H9 (cell line): ENCODE results near the gene TMEM187. TPM values are rescaled to one million over a fixed set of nuclear protein-coding genes. Genes with fewer than 3 reads are reported as not detected.

Experiments
- DNase-seq: peaks from one replicate; pipeline ENCODE4 v3.0.0-alpha.2; 2017
- H2AFZ ChIP-seq: one replicate; pipeline ENCODE4 v1.6.1; 2013; ENCODE audit warnings: mild to moderate bottlenecking, low read length, control low read depth, moderate library complexity
- H2AK5ac ChIP-seq: 2 replicates; pipeline ENCODE4 v1.6.1; 2013; ENCODE audit warnings: low read length, control low read depth, mixed read lengths; ENCODE audit not compliant: insufficient read length
- H2BK120ac ChIP-seq: one replicate; pipeline ENCODE4 v1.6.1; 2013; ENCODE audit warnings: low read depth, mild to moderate bottlenecking, low read length, control low read depth, inconsistent platforms; ENCODE audit not compliant: poor library complexity, severe bottlenecking
- H2BK12ac ChIP-seq: 2 replicates; pipeline ENCODE4 v1.6.1; 2013; ENCODE audit warnings: low read length, control low read depth, mixed read lengths, low read depth; ENCODE audit not compliant: insufficient read length
- H2BK15ac ChIP-seq: 2 replicates; pipeline ENCODE4 v1.6.1; 2013; ENCODE audit warnings: low read depth, low read length, control low read depth
- H2BK20ac ChIP-seq: one replicate; pipeline ENCODE4 v1.6.1; 2013; ENCODE audit warnings: low read depth, mild to moderate bottlenecking, low read length, control low read depth, inconsistent platforms; ENCODE audit not compliant: poor library complexity, severe bottlenecking
- H2BK5ac ChIP-seq: 2 replicates; pipeline ENCODE4 v1.6.1; 2013; ENCODE audit warnings: low read length, control low read depth, mixed read lengths; ENCODE audit not compliant: insufficient read length
- H3K14ac ChIP-seq: 2 replicates; pipeline ENCODE4 v1.6.1; 2013; ENCODE audit warnings: low read length, control low read depth; ENCODE audit not compliant: insufficient read depth
- H3K18ac ChIP-seq: 2 replicates; pipeline ENCODE4 v1.6.1; 2013; ENCODE audit warnings: low read depth, mild to moderate bottlenecking, mixed read lengths, low read length, control low read depth; ENCODE audit not compliant: insufficient read length
- H3K23ac ChIP-seq: 2 replicates; pipeline ENCODE4 v1.6.1; 2013; ENCODE audit warnings: low read length, control low read depth, mixed read lengths, low read depth; ENCODE audit not compliant: insufficient read length
- H3K23me2 ChIP-seq: 2 replicates; pipeline ENCODE4 v1.6.1; 2013; ENCODE audit warnings: low read depth, mild to moderate bottlenecking, mixed read lengths, low read length, control low read depth; ENCODE audit not compliant: insufficient read length, poor library complexity, severe bottlenecking
- H3K27ac ChIP-seq: 2 replicates; pipeline ENCODE4 v1.5.1; 2013; ENCODE audit warnings: low read length, control low read depth, mixed read lengths, low read depth; ENCODE audit not compliant: insufficient read length
- H3K27me3 ChIP-seq: 2 replicates; pipeline ENCODE4 v1.6.1; 2013; ENCODE audit warnings: low read length, control low read depth, inconsistent platforms; ENCODE audit not compliant: insufficient read depth
- H3K4ac ChIP-seq: 2 replicates; pipeline ENCODE4 v1.6.1; 2013; ENCODE audit warnings: low read depth, mild to moderate bottlenecking, control low read depth, inconsistent platforms, low read length, moderate library complexity
- H3K4me1 ChIP-seq: 2 replicates; pipeline ENCODE4 v1.6.1; 2013; ENCODE audit warnings: low read length, control low read depth, inconsistent platforms; ENCODE audit not compliant: insufficient read depth
- H3K4me2 ChIP-seq: 2 replicates; pipeline ENCODE4 v1.6.1; 2013; ENCODE audit warnings: low read length, control low read depth, mixed read lengths; ENCODE audit not compliant: insufficient read length, insufficient read depth
- H3K56ac ChIP-seq: 2 replicates; pipeline ENCODE4 v1.6.1; 2013; ENCODE audit warnings: low read depth, mild to moderate bottlenecking, mixed read lengths, low read length, control low read depth; ENCODE audit not compliant: insufficient read length
- H3K79me1 ChIP-seq: 2 replicates; pipeline ENCODE4 v1.6.1; 2013; ENCODE audit warnings: low read depth, mild to moderate bottlenecking, moderate library complexity, low read length, control low read depth, inconsistent platforms; ENCODE audit not compliant: insufficient read depth, poor library complexity, severe bottlenecking
- H3K79me2 ChIP-seq: 2 replicates; pipeline ENCODE4 v1.6.1; 2013; ENCODE audit warnings: low read length, control low read depth, inconsistent platforms; ENCODE audit not compliant: insufficient read depth
- H3K9ac ChIP-seq: 2 replicates; pipeline ENCODE4 v1.6.1; 2013; ENCODE audit warnings: low read length, control low read depth, mixed read lengths; ENCODE audit not compliant: insufficient read length; ENCODE audit errors: extremely low read depth
- H3K9me3 ChIP-seq: one replicate; pipeline ENCODE4 v1.6.1; 2013; ENCODE audit warnings: low read depth, low read length, inconsistent platforms; ENCODE audit not compliant: control insufficient read depth
- H3T11ph ChIP-seq: one replicate; pipeline ENCODE4 v1.6.1; 2013; ENCODE audit warnings: mild to moderate bottlenecking, low read length, control low read depth, inconsistent platforms
- H4K20me1 ChIP-seq: one replicate; pipeline ENCODE4 v1.6.1; 2013; ENCODE audit not compliant: control insufficient read depth, insufficient read length, insufficient read depth
- H4K5ac ChIP-seq: 2 replicates; pipeline ENCODE4 v1.6.1; 2013; ENCODE audit warnings: low read depth, mild to moderate bottlenecking, mixed read lengths, low read length, control low read depth; ENCODE audit not compliant: insufficient read length
- H4K8ac ChIP-seq: replicated peaks from 2 replicates; pipeline ENCODE4 v1.6.1; 2013; ENCODE audit warnings: low read length, control low read depth, mixed read lengths, low read depth; ENCODE audit not compliant: insufficient read length
- H4K91ac ChIP-seq: 2 replicates; pipeline ENCODE4 v1.6.1; 2013; ENCODE audit warnings: low read depth, mild to moderate bottlenecking, moderate library complexity, mixed read lengths, low read length, control low read depth; ENCODE audit not compliant: insufficient read length
- H3K27ac Mint-ChIP-seq, 3 experiments: 2 replicates in 2 of 3; 3 replicates in 1 of 3; pipeline ENCODE4 v1.8.0; 2020 to 2021; ENCODE audit warnings: mixed read lengths in 3 of 3, mild to moderate bottlenecking in 1 of 3, moderate library complexity in 1 of 3
- H3K27me3 Mint-ChIP-seq: 2 replicates; pipeline ENCODE4 v1.8.0; 2021; ENCODE audit warnings: low read depth, mild to moderate bottlenecking, moderate library complexity, mixed read lengths
- H3K36me3 Mint-ChIP-seq, 3 experiments: 2 replicates in 2 of 3; 3 replicates in 1 of 3; pipeline ENCODE4 v1.8.0; 2020 to 2021; ENCODE audit warnings: low read depth in 3 of 3, mixed read lengths in 3 of 3; ENCODE audit not compliant: insufficient read depth in 1 of 3
- H3K4me1 Mint-ChIP-seq, 2 experiments: 2 replicates each; pipeline ENCODE4 v1.8.0; 2020; ENCODE audit warnings: mixed read lengths in 2 of 2
- H3K4me3 Mint-ChIP-seq, 2 experiments: 2 replicates in 1 of 2; 3 replicates in 1 of 2; pipeline ENCODE4 v1.8.0; 2020 to 2021; ENCODE audit warnings: mild to moderate bottlenecking in 2 of 2, mixed read lengths in 2 of 2, moderate library complexity in 1 of 2
- H3K9me3 Mint-ChIP-seq, 2 experiments: 2 replicates in 1 of 2; 3 replicates in 1 of 2; pipeline ENCODE4 v1.8.0; 2020; ENCODE audit warnings: mild to moderate bottlenecking in 2 of 2, mixed read lengths in 2 of 2, moderate library complexity in 1 of 2
- CTCF ChIP-seq: fragments of 200-600 bp; sonication (generic); conservative IDR thresholded peaks from 3 replicates; pipeline ENCODE4 v1.8.0; 2021; ENCODE audit warnings: antibody characterized with exemption, mild to moderate bottlenecking
- WGBS: extraction: QIAGEN DNeasy Blood & Tissue Kit; methylation state at CpG from one replicate; pipeline ENCODE4 v1.1.7; 2013; ENCODE audit warnings: missing lambda C conversion rate, low lambda C conversion rate, mixed read lengths; ENCODE audit not compliant: insufficient read length; ENCODE audit errors: extremely low coverage; 5-methylcytosine and 5-hydroxymethylcytosine counted together
- total RNA-seq: library from RNA; stranded (reverse); gene quantifications from 2 replicates; pipeline ENCODE4 v1.2.1, GENCODE V29; 2021

The TMEM187 gene
- total RNA-seq, 1 experiment from 2014 or later, result 2.7 TPM

DNA sequence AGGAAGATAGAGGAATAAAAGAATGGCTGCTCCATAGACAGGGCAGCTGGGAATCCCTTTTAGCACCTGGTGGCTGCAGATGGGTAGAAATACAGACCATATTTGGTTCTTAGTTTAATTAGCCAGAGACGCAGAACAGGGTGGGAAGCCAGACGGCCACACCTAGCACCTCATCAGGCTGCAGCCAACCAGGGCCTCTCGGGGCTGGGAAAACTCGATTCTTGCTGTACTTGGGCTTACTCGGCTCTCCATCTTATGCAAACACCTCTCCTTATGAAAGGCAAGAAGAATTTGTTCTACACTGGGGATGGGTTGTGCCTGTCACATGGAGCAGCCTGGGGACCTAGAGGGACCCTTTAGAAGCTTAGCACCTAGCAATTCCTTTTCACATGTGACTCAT is 27.5 kb downstream of the TMEM187 start:
- Histone ChIP-seq H3K23ac (no peak overlapping the region), H3K23me2 (no peaks in the 10 kb centered on the region), H4K5ac (no peak overlapping the region), H3K27me3 (no peaks in the 10 kb centered on the region), H3K4ac (no peak overlapping the region), H2BK20ac (no peak overlapping the region), H4K8ac (no peak overlapping the region), H3K79me2 (no peaks in the 10 kb centered on the region), H4K20me1 (no peaks in the 10 kb centered on the region), H3T11ph (no peak overlapping the region), H3K14ac (no peak overlapping the region), H3K9me3 (no peaks in the 10 kb centered on the region), H3K56ac (no peak overlapping the region), H2BK5ac (no peak overlapping the region), H3K4me1 (no peaks in the 10 kb centered on the region), H2BK12ac (no peak overlapping the region), H2AK5ac (no peak overlapping the region), H3K79me1 (no peaks in the 10 kb centered on the region), H2BK15ac (no peak overlapping the region), H3K9ac (no peak overlapping the region), H3K4me2 (no peak overlapping the region), H3K27ac (no peak overlapping the region), H2BK120ac (no peak overlapping the region), H4K91ac (no peak overlapping the region), H3K18ac (no peak overlapping the region), H2AFZ (no peak overlapping the region)
- H3K9me3 Mint-ChIP-seq, result peaks cover 71 to 77% of the 10 kb centered on the region in 2 experiments
- H3K36me3 Mint-ChIP-seq, result peaks cover 1 to 15% (median 13%) of the 10 kb centered on the region in 3 experiments
- H3K4me3 Mint-ChIP-seq, result no peak overlapping the region
- no peak for DNase-seq
- no CpG with 5 or more reads among the region's 5 CpGs for WGBS
- TF ChIP-seq CTCF, result no peak
- H3K27me3 Mint-ChIP-seq, result peaks cover 2% of the 10 kb centered on the region; the same call in 1 of the 2 replicates
- peaks cover 10 to 15% of the 10 kb centered on the region in 2 experiments; a peak in 3 of 4 replicates for H3K4me1 Mint-ChIP-seq
- peak overlapping the region in 1 of 3 experiments; percentile 76; a peak in 3 of 7 replicates for H3K27ac Mint-ChIP-seq
